GM12878 (cell line): ENCODE results near the gene SGSM2.

Source experiments
- CBX3 ChIP-seq: fragments of 200-600 bp; sonication (generic); IDR thresholded peaks from 2 replicates; pipeline ENCODE4 v1.6.1; 2016; ENCODE audit warnings: low read depth, borderline replicate concordance
- FOXK2 ChIP-seq: fragments of 450-650 bp; IDR thresholded peaks from 2 replicates; pipeline ENCODE4 v1.6.1; 2017; ENCODE audit warnings: mild to moderate bottlenecking, moderate library complexity
- JUND ChIP-seq: IDR thresholded peaks from 2 replicates; pipeline ENCODE4 v1.6.1; 2012; ENCODE audit warnings: low read depth, mild to moderate bottlenecking, low read length, improper control_type of control experiment, moderate library complexity
- MAX ChIP-seq: IDR thresholded peaks from 2 replicates; pipeline ENCODE4 v1.6.1; 2012; ENCODE audit warnings: low read depth, low read length, improper control_type of control experiment
- MXI1 ChIP-seq: fragments of 150-350 bp; IDR thresholded peaks from 2 replicates; pipeline ENCODE4 v1.6.1; 2011; ENCODE audit warnings: low read depth, mild to moderate bottlenecking, inconsistent platforms, low read length, improper control_type of control experiment
- NBN ChIP-seq: fragments of 450-650 bp; IDR thresholded peaks from 2 replicates; pipeline ENCODE4 v1.6.1; 2016
- NFIC ChIP-seq: IDR thresholded peaks from 2 replicates; pipeline ENCODE4 v1.6.1; 2012; ENCODE audit warnings: low read depth, mild to moderate bottlenecking, inconsistent platforms, low read length, moderate library complexity
- TAF1 ChIP-seq: IDR thresholded peaks from 2 replicates; pipeline ENCODE4 v1.6.1; 2011; ENCODE audit warnings: mild to moderate bottlenecking, low read depth, low read length, borderline replicate concordance
- ZBTB33 ChIP-seq: fragments of 450-650 bp; IDR thresholded peaks from 2 replicates; pipeline ENCODE4 v1.6.1; 2017; ENCODE audit warnings: mild to moderate bottlenecking
- ZNF207 ChIP-seq: fragments of 450-650 bp; IDR thresholded peaks from 2 replicates; pipeline ENCODE4 v1.6.1; 2014; ENCODE audit warnings: antibody characterized with exemption, mild to moderate bottlenecking, borderline replicate concordance
- ZNF687 ChIP-seq: fragments of 450-650 bp; IDR thresholded peaks from 2 replicates; pipeline ENCODE4 v1.6.1; 2017; ENCODE audit warnings: mild to moderate bottlenecking, moderate library complexity

- no peak for TF ChIP-seq ZNF687
- no peak for TF ChIP-seq MAX
- no peak for TF ChIP-seq ZBTB33
- TF ChIP-seq MXI1 = no peak
- no peak for TF ChIP-seq NFIC
- TF ChIP-seq NBN = no peak
- TF ChIP-seq FOXK2 = no peak
- TF ChIP-seq ZNF207 = no peak
- TF ChIP-seq CBX3 = no peak
- TF ChIP-seq JUND = no peak
- no peak for TF ChIP-seq TAF1
Observed at GRCh38 chr17:2394775-2395201, 57.5 kb downstream of the SGSM2 start.
